Heart left ventricle (tissue), 13 donors: Measurements from ENCODE around the gene PDE7B.

ENCODE experiments used
- CTCF ChIP-seq, 12 donors: fragments of 200-600 bp; sonication (generic) in 4 of 12; IDR thresholded peaks; one replicate each; pipeline versions ENCODE4 v1.5.0 to v1.8.0; 2018 to 2022; ENCODE audit warnings: antibody characterized with exemption in 12 of 12, mild to moderate bottlenecking in 5 of 12
- POLR2A ChIP-seq, 2 donors: fragments of 450-650 bp; IDR thresholded peaks; one replicate each; pipeline ENCODE4 v1.6.1; 2017; ENCODE audit warnings: antibody characterized with exemption in 2 of 2, mild to moderate bottlenecking in 2 of 2, moderate library complexity in 2 of 2
- donor health status: ischemic (EF 13 %, LVEDD 7.1; RV severe dilation, severe dysfunction).
- donor health status: DM: no; HTN: yes; CAD: no.
- donor health status: DM: no; HTN: no; CAD: no.
- donor health status: ischemic (EF 25% LVEDD 6.9; RV normal size, moderate dysfunction).
- donor health status: ischemic (EF 25% LVEDD 5.7; RV mildly dilated, moderate dysfunction).
- donor health status: ischemic (EF 35%, LVEDD 5.7; RV mildly dilated, moderate dysfunction).
- donor health status: nonischemic (EF 11% LVEDD 7.7; RV severe dilation, severe dysfunction).
- donor health status: DM: yes; HTN: yes; CAD: no.
- donor health status: PGD.
- donor health status: ischemic (EF 29% LVEDD 5.4; RV normal size, mild dysfunction).
- donor health status: nonischemic (EF 23%, LVEDD 6.1; RV moderate dilation, normal function).

GRCh38 chr6:135920689-135921088 lies 69.2 kb downstream of the PDE7B start:
- TF ChIP-seq CTCF (IDR thresholded peaks at IDR 0.05) (no peak), POLR2A (IDR thresholded peaks at IDR 0.05) (no peak)
